BJ (cell line): ENCODE data around the gene ANAPC2. TPM values are rescaled to one million over a fixed set of nuclear protein-coding genes. Genes with fewer than 3 reads are reported as not detected.

Source experiments
- CTCF ChIA-PET: fragments of 350-600 bp; formaldehyde crosslinking; extraction: SDS; loops from one replicate; lab custom pipeline; 2021; ENCODE audit warnings: antibody characterized with exemption, inconsistent platforms; lab: Yijun Ruan, JAX
- POLR2A ChIA-PET: fragments of 300-600 bp; sonication (Branson Sonifier 250); formaldehyde crosslinking; extraction: SDS; loops from one replicate; lab custom pipeline; 2021; ENCODE audit warnings: antibody characterized with exemption; lab: Charles Lee
- DNase-seq: peaks from one replicate; pipeline ENCODE4 v3.0.0-alpha.2; 2011; ENCODE audit warnings: low read depth
- H3K27me3 ChIP-seq: 2 replicates; pipeline ENCODE4 v1.6.0; 2011; ENCODE audit warnings: low read length; ENCODE audit not compliant: control insufficient read depth, insufficient read depth
- H3K36me3 ChIP-seq: 2 replicates; pipeline ENCODE4 v1.5.1; 2011; ENCODE audit warnings: low read length; ENCODE audit not compliant: control insufficient read depth, insufficient read depth
- H3K4me3 ChIP-seq: 2 replicates; pipeline ENCODE4 v1.5.1; 2011; ENCODE audit warnings: low read depth, mild to moderate bottlenecking, control low read depth, low read length
- CTCF ChIP-seq: IDR thresholded peaks from 2 replicates; pipeline ENCODE4 v1.5.1; 2011; ENCODE audit warnings: low read depth, mild to moderate bottlenecking, control low read depth, inconsistent platforms, low read length, moderate library complexity; ENCODE audit not compliant: insufficient read depth
- polyA plus RNA-seq: library from polyadenylated mRNA; depleted of rRNA; stranded (reverse); fragments of >200 nt; gene quantifications from 2 replicates; pipeline ENCODE4 v1.2.3, GENCODE V29; 2011

ANAPC2 gene
- polyA plus RNA-seq, 1 experiment = 25.5 TPM

GRCh38 chr9:137141050-137141810, 47.1 kb downstream of the ANAPC2 start:
- TF ChIP-seq CTCF = no peak
- DNase-seq = no peak
- ChIA-PET POLR2A (no interaction called here), CTCF (interaction anchor here (0.8 to 2.1 kb wide), 2 partner anchors 18 to 22 kb away, joined by 3 to 5 read pairs; no protein-coding TSS in a partner anchor)
- Histone ChIP-seq H3K4me3 (no peak overlapping the region), H3K27me3 (peaks cover 31% of the 10 kb centered on the region), H3K36me3 (no peaks in the 10 kb centered on the region)

GRCh38 chr9:137140151-137141012, 48.0 kb downstream of the ANAPC2 start:
- no peak for TF ChIP-seq CTCF
- CTCF ChIA-PET = interaction anchor here (0.8 to 2.1 kb wide), 3 partner anchors 17 to 21 kb away, joined by 3 to 5 read pairs (median 3); no protein-coding TSS in a partner anchor
- H3K4me3 ChIP-seq = no peak overlapping the region
- H3K27me3 ChIP-seq = peaks cover 31% of the 10 kb centered on the region
- no peak for DNase-seq
- POLR2A ChIA-PET = no interaction called here
- no peaks in the 10 kb centered on the region for H3K36me3 ChIP-seq

- no peak for TF ChIP-seq CTCF
- peaks cover 31% of the 10 kb centered on the region for H3K27me3 ChIP-seq
- H3K4me3 ChIP-seq = no peak overlapping the region
- no peak for DNase-seq
- ChIA-PET POLR2A (no interaction called here), CTCF (interaction anchor here (1.0 to 1.3 kb wide), 3 partner anchors 12 to 105 kb away, joined by 3 to 4 read pairs (median 3); no protein-coding TSS in a partner anchor)
- no peaks in the 10 kb centered on the region for H3K36me3 ChIP-seq
Observed at GRCh38 chr9:137139468-137140150, 48.8 kb downstream of the ANAPC2 start.

GRCh38 chr9:137138722-137139467, 49.5 kb downstream of the ANAPC2 start, which contains the start of gene GRIN1:
GRIN1 (plus strand) TSS chr9:137139154; CDS start chr9:137139487, 333 bp downstream.
- peaks cover 31% of the 10 kb centered on the region for H3K27me3 ChIP-seq
- DNase-seq = no peak
- TF ChIP-seq CTCF = no peak
- CTCF ChIA-PET = interaction anchor here (1.0 to 1.3 kb wide), 3 partner anchors 12 to 104 kb away, joined by 3 to 4 read pairs (median 3); no protein-coding TSS in a partner anchor
- POLR2A ChIA-PET = no interaction called here
- H3K36me3 ChIP-seq = no peaks in the 10 kb centered on the region
- H3K4me3 ChIP-seq = no peak within 1 kb of the TSS
